GM12874 (cell line): ENCODE measurements around the gene ADGRG1.

Experiments
- CTCF ChIP-seq: IDR thresholded peaks from 2 replicates; pipeline ENCODE4 v1.5.1; 2011; ENCODE audit warnings: low read depth, mild to moderate bottlenecking, control low read depth, low read length, moderate library complexity; ENCODE audit not compliant: insufficient read depth

Gene ADGRG1

DNA sequence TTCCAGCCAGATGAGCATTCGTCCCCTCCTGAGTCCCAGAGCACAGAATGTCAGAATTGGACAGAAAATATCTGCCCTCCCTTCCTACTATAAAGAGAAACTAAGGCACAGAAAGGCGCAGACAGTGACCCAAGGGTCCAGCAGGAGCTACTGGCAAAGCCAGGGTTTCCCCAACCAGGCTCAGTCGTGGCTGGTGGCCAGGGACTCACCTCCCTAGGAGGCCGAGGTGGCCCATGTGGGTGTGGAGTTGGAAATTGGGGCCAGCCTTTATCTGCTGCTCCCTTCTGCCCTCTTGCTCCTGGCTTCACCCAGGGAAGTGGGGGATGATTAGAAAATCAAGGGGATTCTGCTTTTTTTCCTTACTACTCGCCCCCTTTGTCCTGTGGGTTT is 67.2 kb downstream of the ADGRG1 start:
- no peak for TF ChIP-seq CTCF

GRCh38 chr16:57696240-57696639 is 67.8 kb downstream of the ADGRG1 start:
- TF ChIP-seq CTCF, result no peak

- no peak for TF ChIP-seq CTCF
Observed at GRCh38 chr16:57697896-57698537, 69.6 kb downstream of the ADGRG1 start.

GRCh38 chr16:57698812-57699405 is 70.5 kb downstream of the ADGRG1 start:
- no peak for TF ChIP-seq CTCF

- no peak for TF ChIP-seq CTCF
Observed at GRCh38 chr16:57699481-57699880, 71.1 kb downstream of the ADGRG1 start.

- TF ChIP-seq CTCF, result no peak
Observed at GRCh38 chr16:57699899-57700298, 71.5 kb downstream of the ADGRG1 start.

DNA sequence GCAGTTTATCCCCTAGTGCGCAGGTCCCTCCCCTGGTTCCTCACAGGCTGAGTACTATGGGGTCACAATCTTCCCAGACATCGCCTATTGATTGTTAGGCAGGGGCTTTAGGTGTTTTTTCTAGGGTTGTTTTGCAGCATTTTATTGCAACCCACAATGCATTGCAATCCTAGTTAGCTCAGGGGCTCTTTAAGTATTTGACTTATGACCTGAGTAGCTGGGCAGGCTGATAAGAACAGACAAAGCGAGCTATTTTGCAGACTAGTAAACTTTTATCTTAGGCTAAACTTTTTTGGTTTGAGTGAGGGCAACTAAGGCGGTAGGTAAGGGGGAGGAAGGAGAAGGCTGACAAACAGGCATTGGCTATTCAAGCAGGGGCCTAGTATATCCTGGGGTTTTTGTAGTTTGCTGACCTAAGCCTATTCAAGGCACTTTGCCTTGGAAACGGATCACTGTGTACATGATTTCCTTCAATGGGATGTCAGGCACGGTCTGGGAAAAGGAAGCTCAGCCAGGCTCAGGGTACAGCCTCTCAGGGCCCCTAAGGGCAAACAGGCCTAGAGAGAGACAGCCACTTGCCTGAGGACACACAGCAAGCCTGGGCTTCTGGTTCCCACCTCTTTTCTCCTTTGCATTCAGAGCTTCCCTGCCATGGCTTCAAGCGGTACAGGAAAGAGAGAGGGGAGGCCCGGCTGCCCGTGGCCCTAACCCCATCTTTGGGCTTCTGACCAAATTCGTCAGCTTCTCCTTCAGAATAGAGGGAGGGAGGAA is 72.5 kb downstream of the ADGRG1 start:
- TF ChIP-seq CTCF, result no peak
